OCI-LY7 (cell line): ENCODE data around the gene EEIG1. TPM values are rescaled to one million over a fixed set of nuclear protein-coding genes. Genes with fewer than 3 reads are reported as not detected.

Experiments
- BruUV-seq: library from RNA; stranded (reverse); fragments of 400-500 nt; replicated peaks from 2 replicates; lab custom pipeline; 2021; lab: Mats Ljungman, UMichigan
- CTCF ChIA-PET: fragments of 300-600 bp; sonication (Branson Sonifier 250); formaldehyde crosslinking; loops from one replicate; lab custom pipeline; 2022; ENCODE audit warnings: antibody characterized with exemption; ENCODE audit not compliant: unreplicated experiment; lab: Charles Lee
- POLR2A ChIA-PET: fragments of 300-600 bp; sonication (Branson Sonifier 250); formaldehyde crosslinking; loops from one replicate; lab custom pipeline; 2022; ENCODE audit warnings: antibody characterized with exemption; lab: Charles Lee
- DNase-seq: peaks from one replicate; pipeline ENCODE4 v3.0.0-alpha.2; 2015; ENCODE audit warnings: low spot score
- H2AFZ ChIP-seq: fragments of 200-600 bp; sonication (generic), shearing (Covaris generic); 2 replicates; pipeline ENCODE4 v1.6.1; 2014; ENCODE audit warnings: mild to moderate bottlenecking, antibody characterized with exemption, low read length, moderate library complexity
- H3K27ac ChIP-seq: fragments of 200-600 bp; sonication (generic); 2 replicates; pipeline ENCODE4 v1.5.1; 2014; ENCODE audit warnings: mixed run types, low read depth, mild to moderate bottlenecking, moderate library complexity, low read length, inconsistent platforms; ENCODE audit not compliant: poor library complexity, severe bottlenecking
- H3K36me3 ChIP-seq: fragments of 200-600 bp; sonication (generic); 2 replicates; pipeline ENCODE4 v1.6.1; 2014; ENCODE audit warnings: mild to moderate bottlenecking, antibody characterized with exemption, low read length, moderate library complexity, mixed read lengths; ENCODE audit not compliant: insufficient read depth
- H3K4me1 ChIP-seq: fragments of 200-600 bp; sonication (generic); 2 replicates; pipeline ENCODE4 v1.5.1; 2014; ENCODE audit warnings: mild to moderate bottlenecking, low read length; ENCODE audit not compliant: insufficient read depth, poor library complexity, severe bottlenecking
- H3K4me2 ChIP-seq: fragments of 200-600 bp; sonication (generic); 2 replicates; pipeline ENCODE4 v1.6.1; 2014; ENCODE audit warnings: mild to moderate bottlenecking, low read length
- H3K4me3 ChIP-seq: fragments of 200-600 bp; sonication (generic); 2 replicates; pipeline ENCODE4 v1.5.1; 2014; ENCODE audit warnings: mild to moderate bottlenecking, low read depth, low read length; ENCODE audit not compliant: poor library complexity, severe bottlenecking
- H3K79me2 ChIP-seq: fragments of 200-600 bp; sonication (generic); 2 replicates; pipeline ENCODE4 v1.6.1; 2016; ENCODE audit warnings: low read depth, mild to moderate bottlenecking, low read length, moderate library complexity, mixed read lengths; ENCODE audit not compliant: insufficient read depth
- H3K9me2 ChIP-seq: fragments of 200-600 bp; sonication (generic); 2 replicates; pipeline ENCODE4 v1.6.1; 2016; ENCODE audit warnings: mild to moderate bottlenecking, low read length, mixed read lengths; ENCODE audit not compliant: insufficient read depth
- H3K9me3 ChIP-seq: fragments of 200-600 bp; sonication (generic); 2 replicates; pipeline ENCODE4 v1.6.1; 2014; ENCODE audit warnings: mild to moderate bottlenecking, mixed run types, low read length, mixed read lengths
- H4K20me1 ChIP-seq: fragments of 200-600 bp; sonication (generic); 2 replicates; pipeline ENCODE4 v1.6.1; 2014; ENCODE audit warnings: mild to moderate bottlenecking, antibody characterized with exemption, low read length, moderate library complexity, mixed read lengths; ENCODE audit not compliant: insufficient read depth
- CTCF ChIP-seq: fragments of 200-600 bp; sonication (generic); conservative IDR thresholded peaks from 2 replicates; pipeline ENCODE4 v1.5.1; 2014; ENCODE audit warnings: mild to moderate bottlenecking, antibody characterized with exemption, low read length, moderate library complexity, mixed read lengths
- EZH2phosphoT487 ChIP-seq: fragments of 200-600 bp; sonication (generic); IDR thresholded peaks from 2 replicates; pipeline ENCODE4 v1.6.1; 2018; ENCODE audit warnings: low read depth, borderline replicate concordance, mild to moderate bottlenecking, mixed run types, antibody characterized with exemption, low read length, moderate library complexity, mixed read lengths
- intact Hi-C: fragments of 100-400 bp; cut with micrococcal nuclease; formaldehyde crosslinking; loops from one replicate; pipeline ENCODE4 v1.10.0; 2022; ENCODE audit not compliant: unreplicated experiment
- total RNA-seq, 2 experiments: library from RNA; depleted of rRNA in 1 of 2; stranded (reverse); fragments of >200 nt in 1 of 2; shearing (Covaris generic) in 1 of 2; gene quantifications; 2 replicates each; pipeline ENCODE4 v1.2.3, GENCODE V29; 2014 to 2022

EEIG1 gene
- total RNA-seq, 2 experiments from 2014 or later: 25.8 to 60.1 TPM

GRCh38 chr9:127946728-127947127, 34.1 kb downstream of the EEIG1 start:
- no peaks in the 10 kb centered on the region for H3K9me2 ChIP-seq
- no peak overlapping the region for H3K4me3 ChIP-seq
- peaks cover 23% of the 10 kb centered on the region for H3K4me1 ChIP-seq
- intact Hi-C loops: no loop called here
- H3K36me3 ChIP-seq: peaks cover 86% of the 10 kb centered on the region
- H3K79me2 ChIP-seq: peaks cover 8% of the 10 kb centered on the region; the same call in 1 of the 2 replicates
- BruUV-seq: no TSS peak
- no peak overlapping the region for H3K4me2 ChIP-seq
- H2AFZ ChIP-seq: no peak overlapping the region
- DNase-seq: no peak
- H4K20me1 ChIP-seq: no peaks in the 10 kb centered on the region
- H3K27ac ChIP-seq: peak overlapping the region; percentile 27
- ChIA-PET CTCF (no interaction called here), POLR2A (interaction anchor here (0.5 to 1.2 kb wide), 2 partner anchors 37 to 348 kb away, joined by 3 to 4 read pairs; no protein-coding TSS in a partner anchor)
- H3K9me3 ChIP-seq: no peaks in the 10 kb centered on the region
- TF ChIP-seq EZH2phosphoT487: no peak
- no peak for TF ChIP-seq CTCF

- no peak for DNase-seq
- intact Hi-C loops: no loop called here
- CTCF ChIA-PET: no interaction called here
- H3K9me3 ChIP-seq: no peaks in the 10 kb centered on the region
- no peak overlapping the region for H3K27ac ChIP-seq
- H2AFZ ChIP-seq: no peak overlapping the region
- TF ChIP-seq CTCF: no peak
- TF ChIP-seq EZH2phosphoT487: no peak
- no TSS peak for BruUV-seq
- no peaks in the 10 kb centered on the region for H4K20me1 ChIP-seq
- H3K4me3 ChIP-seq: no peak overlapping the region
- peaks cover 93% of the 10 kb centered on the region for H3K36me3 ChIP-seq
- no peak overlapping the region for H3K4me2 ChIP-seq
- peaks cover 23% of the 10 kb centered on the region for H3K4me1 ChIP-seq
- H3K9me2 ChIP-seq: no peaks in the 10 kb centered on the region
- peaks cover 8% of the 10 kb centered on the region; the same call in 1 of the 2 replicates for H3K79me2 ChIP-seq
- POLR2A ChIA-PET: interaction anchor here (0.5 kb wide), 1 partner anchor 349 kb away, joined by 4 read pairs; no protein-coding TSS in a partner anchor
Observed at GRCh38 chr9:127945942-127946341, 34.8 kb downstream of the EEIG1 start.

- POLR2A ChIA-PET: no interaction called here
- Histone ChIP-seq H3K9me2 (no peaks in the 10 kb centered on the region), H3K9me3 (no peaks in the 10 kb centered on the region), H3K79me2 (peaks cover 7% of the 10 kb centered on the region; the same call in 1 of the 2 replicates), H3K27ac (no peak overlapping the region), H3K4me1 (peaks cover 23% of the 10 kb centered on the region), H2AFZ (no peak overlapping the region), H3K4me2 (no peak overlapping the region), H3K36me3 (peaks cover 94% of the 10 kb centered on the region), H4K20me1 (no peaks in the 10 kb centered on the region), H3K4me3 (no peak overlapping the region)
- DNase-seq: no peak
- intact Hi-C loops: no loop called here
- BruUV-seq: no TSS peak
- no peak for TF ChIP-seq EZH2phosphoT487
- no peak for TF ChIP-seq CTCF
- CTCF ChIA-PET: no interaction called here
Observed at GRCh38 chr9:127945338-127945737, 35.5 kb downstream of the EEIG1 start.
